Tibial nerve (tissue), 4 donors: ENCODE measurements around the gene DHRSX.

Experiments
- CTCF ChIP-seq, 5 experiments: fragments of 200-600 bp in 3 of 5; fragments of 450-650 bp in 2 of 5; sonication (generic) in 3 of 5; IDR thresholded peaks; one replicate each; pipeline ENCODE4 v1.5.1; 2016 to 2019; ENCODE audit warnings: antibody characterized with exemption in 5 of 5, mild to moderate bottlenecking in 3 of 5, moderate library complexity in 2 of 5
- EP300 ChIP-seq, 2 donors: sonication (generic); formaldehyde crosslinking; IDR thresholded peaks; one replicate each; pipeline ENCODE4 v1.6.1; 2017; ENCODE audit warnings: antibody characterized with exemption in 2 of 2, mild to moderate bottlenecking in 1 of 2
- POLR2A ChIP-seq, 2 donors: fragments of 450-650 bp; IDR thresholded peaks; one replicate each; pipeline ENCODE4 v1.6.1; 2017; ENCODE audit warnings: antibody characterized with exemption in 2 of 2, mild to moderate bottlenecking in 2 of 2, moderate library complexity in 2 of 2

GRCh38 chrX:2541603-2542002 is 40.8 kb upstream of the DHRSX start:
- TF ChIP-seq POLR2A (IDR thresholded peaks at IDR 0.05) (no peak), CTCF (IDR thresholded peaks at IDR 0.05) (no peak), EP300 (IDR thresholded peaks at IDR 0.05) (no peak)
